GM19035 (cell line): Measurements from ENCODE around the gene PSMG3.

Source experiments
- ATAC-seq: cut with Tn5 transposase; IDR thresholded peaks from one replicate; pipeline ENCODE4 v1.9.1; 2021; ENCODE audit not compliant: unreplicated experiment

PSMG3 gene

GRCh38 chr7:1569833-1570632 is at the start of gene PSMG3:
Gene PSMG3 (minus strand): TSS chr7:1570032. CDS start chr7:1569339, 693 bp downstream.
- peak; percentile 83 for ATAC-seq

GRCh38 chr7:1618475-1618874 is 48.6 kb upstream of the PSMG3 start:
- no peak for ATAC-seq

GRCh38 chr7:1617957-1618356 is 48.1 kb upstream of the PSMG3 start:
- ATAC-seq: no peak

- no peak for ATAC-seq
Observed at GRCh38 chr7:1616741-1617140, 46.9 kb upstream of the PSMG3 start.

- ATAC-seq: no peak
Observed at GRCh38 chr7:1611708-1612241, 41.9 kb upstream of the PSMG3 start.

- no peak for ATAC-seq
Observed at GRCh38 chr7:1610678-1611302, 41.0 kb upstream of the PSMG3 start.

- ATAC-seq: no peak
Observed at GRCh38 chr7:1610013-1610677, 40.3 kb upstream of the PSMG3 start.

- no peak for ATAC-seq
Observed at GRCh38 chr7:1609023-1609422, 39.2 kb upstream of the PSMG3 start.

GRCh38 chr7:1608318-1608717 is 38.5 kb upstream of the PSMG3 start:
- ATAC-seq: no peak

GRCh38 chr7:1607696-1608095 is 37.9 kb upstream of the PSMG3 start:
- ATAC-seq: no peak

- ATAC-seq: no peak
Observed at GRCh38 chr7:1607001-1607400, 37.2 kb upstream of the PSMG3 start.

- ATAC-seq: no peak
Observed at GRCh38 chr7:1604383-1604782, 34.6 kb upstream of the PSMG3 start.

GRCh38 chr7:1603346-1604225 is 33.8 kb upstream of the PSMG3 start:
- no peak for ATAC-seq

- no peak for ATAC-seq
Observed at GRCh38 chr7:1602386-1602785, 32.6 kb upstream of the PSMG3 start.

- ATAC-seq: no peak
Observed at GRCh38 chr7:1601956-1602355, 32.1 kb upstream of the PSMG3 start.

GRCh38 chr7:1599640-1600395 is 30.0 kb upstream of the PSMG3 start:
- no peak for ATAC-seq

GRCh38 chr7:1598961-1599639 is 29.3 kb upstream of the PSMG3 start:
- ATAC-seq: no peak

GRCh38 chr7:1598286-1598685 is 28.5 kb upstream of the PSMG3 start:
- no peak for ATAC-seq

- no peak for ATAC-seq
Observed at GRCh38 chr7:1597791-1598190, 28.0 kb upstream of the PSMG3 start.
